K562 (cell line): ENCODE measurements around the gene UBE2J2. TPM values are rescaled to one million over a fixed set of nuclear protein-coding genes. Genes with fewer than 3 reads are reported as not detected.

ENCODE experiments used
- ESRRA ChIP-seq: fragments of 450-650 bp; IDR thresholded peaks from 2 replicates; pipeline ENCODE4 v1.6.1; 2014; ENCODE audit warnings: low read depth, mild to moderate bottlenecking, moderate library complexity, borderline replicate concordance
- FOXM1 ChIP-seq, 2 experiments: fragments of 450-650 bp in 1 of 2; sonication (generic) in 1 of 2; formaldehyde crosslinking in 1 of 2; IDR thresholded peaks; 2 replicates each; pipeline versions ENCODE4 v1.6.1 to v1.9.0; 2017 to 2022; ENCODE audit warnings: low read depth in 2 of 2, mild to moderate bottlenecking in 2 of 2, missing genetic modification reagents in 1 of 2, moderate library complexity in 1 of 2
- KDM5B ChIP-seq: fragments of 200-600 bp; sonication (generic); IDR thresholded peaks from 2 replicates; pipeline ENCODE4 v1.6.1; 2012; ENCODE audit warnings: low read depth, mild to moderate bottlenecking, moderate library complexity, low read length, control low read depth, inconsistent platforms; ENCODE audit not compliant: insufficient replicate concordance
- MCM2 ChIP-seq: fragments of 450-650 bp; IDR thresholded peaks from 2 replicates; pipeline ENCODE4 v1.6.1; 2017; ENCODE audit warnings: low read depth, mild to moderate bottlenecking
- TCF3 ChIP-seq: sonication (generic); formaldehyde crosslinking; IDR thresholded peaks from 2 replicates; pipeline ENCODE4 v1.4.0; 2020; ENCODE audit warnings: mild to moderate bottlenecking, missing genetic modification reagents
- ZBTB1 ChIP-seq: sonication (generic); formaldehyde crosslinking; IDR thresholded peaks from 2 replicates; pipeline ENCODE4 v1.8.1; 2023; ENCODE audit warnings: missing genetic modification reagents, low read depth, mild to moderate bottlenecking, borderline replicate concordance
- polyA plus RNA-seq, 8 experiments: library from polyadenylated mRNA; depleted of rRNA in 4 of 8; stranded (reverse) in 5 of 8; unstranded in 3 of 8; fragments of >200 nt; fragmentation: Nextera tagmentation in 2 of 8; fragmentation: Illumina TruSeq in 1 of 8; extraction: Ambion mirVana in 2 of 8; extraction: Trizol in 1 of 8; gene quantifications; 2 replicates each; pipeline versions ENCODE4 v1.2.1 to v1.2.3, GENCODE V29; 2011 to 2014; ENCODE audit warnings: inconsistent platforms in 1 of 8, missing spikeins in 1 of 8
- total RNA-seq, 7 experiments: library from RNA; depleted of rRNA in 6 of 7; stranded (reverse); fragments of >200 nt in 6 of 7; fragmentation: Illumina TruSeq in 2 of 7; extraction: Trizol in 2 of 7; gene quantifications; 2 replicates each; pipeline versions ENCODE4 v1.2.1 to v1.2.3, GENCODE V29; 2011 to 2021; ENCODE audit warnings: low replicate concordance in 1 of 7
- TF ChIP-seq, protein P1 (sequence below): fragments of 250-450 bp; sonication (Bioruptor Pico); IDR thresholded peaks from 2 replicates; pipeline ENCODE4 v1.5.0; 2021; ENCODE audit warnings: mild to moderate bottlenecking, moderate library complexity
- TF ChIP-seq, protein P2 (sequence below): sonication (generic); formaldehyde crosslinking; IDR thresholded peaks from 2 replicates; pipeline ENCODE4 v1.8.0; 2022; ENCODE audit warnings: mild to moderate bottlenecking, missing genetic modification reagents
- TF ChIP-seq, protein P3 (sequence below), 2 experiments: fragments of 450-650 bp in 1 of 2; IDR thresholded peaks; 2 replicates each; pipeline ENCODE4 v1.6.1; 2011 to 2017; ENCODE audit warnings: low read depth in 2 of 2, antibody characterized with exemption in 1 of 2, borderline replicate concordance in 1 of 2, low read length in 1 of 2, mild to moderate bottlenecking in 1 of 2, mixed read lengths in 1 of 2; ENCODE audit not compliant: control insufficient read depth in 1 of 2
- TF ChIP-seq, protein P4 (sequence below): sonication (generic); formaldehyde crosslinking; IDR thresholded peaks from 2 replicates; pipeline ENCODE4 v1.8.0; 2022; ENCODE audit warnings: missing genetic modification reagents, mild to moderate bottlenecking, borderline replicate concordance

Gene UBE2J2
- total and polyA plus RNA-seq, 9 of the 15 experiments (the other 6 are each of a cell fraction or from before 2014, with no cell fraction given): 0.93 to 112 (median 75.5) TPM

DNA sequence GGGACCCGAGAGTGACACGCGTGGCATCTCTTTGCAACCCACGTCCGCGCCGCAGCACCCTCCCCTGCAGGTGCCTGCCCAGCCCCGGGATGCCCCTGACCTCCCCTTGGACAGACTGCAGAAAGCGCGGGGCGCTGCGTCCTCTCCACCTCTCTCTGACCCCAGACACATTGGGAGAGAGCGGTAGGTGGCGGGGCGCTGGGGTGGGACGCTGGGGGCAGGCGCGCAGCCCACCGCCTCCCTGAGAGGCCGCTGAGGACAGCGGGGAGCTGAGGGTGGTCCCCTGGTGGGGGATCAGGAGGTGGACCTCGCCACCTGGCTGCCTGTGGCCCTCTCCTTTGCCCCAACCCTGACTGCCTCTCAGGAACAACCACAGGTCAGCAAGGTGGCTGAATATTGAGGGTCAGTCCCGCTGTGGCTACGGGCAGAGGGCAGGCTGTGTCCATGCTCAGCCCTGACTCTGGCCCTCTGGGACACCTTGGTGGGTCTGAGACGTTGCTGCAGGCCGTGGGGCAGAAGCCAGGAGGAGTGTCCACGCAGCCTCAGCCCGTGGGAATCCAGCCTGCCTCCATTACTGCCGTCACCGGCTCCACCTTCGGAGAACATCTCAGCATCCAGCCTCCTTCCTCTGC, 761 bp upstream of the UBE2J2 start (continued):
- TF ChIP-seq, protein P1, sequence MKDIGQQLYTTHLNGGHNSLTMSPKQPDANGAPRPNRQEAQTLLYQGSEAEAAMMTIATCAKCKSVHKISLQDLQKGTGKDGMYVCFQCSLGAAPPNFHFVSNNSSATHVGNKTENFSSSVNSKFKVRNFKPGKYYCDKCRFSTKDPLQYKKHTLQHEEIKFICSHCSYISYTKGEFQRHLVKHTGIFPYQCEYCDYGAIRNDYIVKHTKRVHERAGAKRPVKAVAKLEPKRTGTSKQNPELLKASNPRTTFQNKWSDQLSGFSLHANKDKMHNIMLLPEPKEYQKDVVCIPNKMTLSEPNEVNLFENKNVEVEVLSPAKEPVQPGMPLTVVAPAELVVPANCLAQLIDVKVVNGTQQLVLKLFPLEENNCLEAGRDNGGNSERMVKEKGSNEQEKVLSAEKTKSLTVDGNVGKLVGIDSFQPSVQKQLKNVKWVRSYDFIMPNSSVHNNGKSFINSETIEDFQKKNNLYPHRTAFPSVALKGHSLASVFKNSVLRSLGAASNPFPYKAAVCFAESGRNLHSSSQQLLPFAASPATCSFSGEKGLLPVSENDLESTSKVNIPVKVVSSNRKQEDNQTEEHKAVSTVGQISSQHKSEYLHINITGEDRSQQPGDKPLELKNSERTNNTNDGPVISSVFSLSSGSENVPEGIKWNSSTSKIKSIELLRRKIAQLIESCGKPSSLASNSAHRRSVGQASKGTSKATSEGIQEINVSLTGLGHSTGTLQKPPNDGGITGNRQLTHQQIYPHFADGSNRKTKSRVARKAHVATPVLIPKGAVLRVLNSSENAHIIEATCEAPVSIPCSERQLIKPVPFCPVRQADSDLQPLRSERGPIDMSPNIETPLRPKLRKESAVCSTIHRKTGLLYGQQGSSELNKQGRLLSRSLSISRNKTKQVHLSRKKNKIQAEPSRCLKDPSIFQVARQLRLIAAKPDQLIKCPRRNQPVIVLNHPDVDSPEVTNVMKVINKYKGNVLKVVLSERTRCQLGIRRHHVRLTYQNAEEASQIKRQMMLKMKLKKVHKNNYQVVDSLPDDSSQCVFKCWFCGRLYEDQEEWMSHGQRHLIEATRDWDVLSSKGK: no peak
- TF ChIP-seq FOXM1 (IDR thresholded peaks at IDR 0.05; ENCODE audit: low read depth) (no peak), FOXM1 (CRISPR knock-in tag; IDR thresholded peaks at IDR 0.05; ENCODE audit: low read depth) (0 out of 2 replicates have a peak, but pooled peaks have one; percentile 1), KDM5B (peak; percentile 33), TCF3 (CRISPR knock-in tag) (no peak), MCM2 (no peak), ZBTB1 (CRISPR knock-in tag) (no peak), ESRRA (0 out of 2 replicates have a peak, but pooled peaks have one; percentile 6)
- TF ChIP-seq, protein P2, sequence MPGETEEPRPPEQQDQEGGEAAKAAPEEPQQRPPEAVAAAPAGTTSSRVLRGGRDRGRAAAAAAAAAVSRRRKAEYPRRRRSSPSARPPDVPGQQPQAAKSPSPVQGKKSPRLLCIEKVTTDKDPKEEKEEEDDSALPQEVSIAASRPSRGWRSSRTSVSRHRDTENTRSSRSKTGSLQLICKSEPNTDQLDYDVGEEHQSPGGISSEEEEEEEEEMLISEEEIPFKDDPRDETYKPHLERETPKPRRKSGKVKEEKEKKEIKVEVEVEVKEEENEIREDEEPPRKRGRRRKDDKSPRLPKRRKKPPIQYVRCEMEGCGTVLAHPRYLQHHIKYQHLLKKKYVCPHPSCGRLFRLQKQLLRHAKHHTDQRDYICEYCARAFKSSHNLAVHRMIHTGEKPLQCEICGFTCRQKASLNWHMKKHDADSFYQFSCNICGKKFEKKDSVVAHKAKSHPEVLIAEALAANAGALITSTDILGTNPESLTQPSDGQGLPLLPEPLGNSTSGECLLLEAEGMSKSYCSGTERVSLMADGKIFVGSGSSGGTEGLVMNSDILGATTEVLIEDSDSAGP (CRISPR knock-in tag): peak; percentile 13; the same call in 1 of the 2 replicates
- TF ChIP-seq, protein P3, sequence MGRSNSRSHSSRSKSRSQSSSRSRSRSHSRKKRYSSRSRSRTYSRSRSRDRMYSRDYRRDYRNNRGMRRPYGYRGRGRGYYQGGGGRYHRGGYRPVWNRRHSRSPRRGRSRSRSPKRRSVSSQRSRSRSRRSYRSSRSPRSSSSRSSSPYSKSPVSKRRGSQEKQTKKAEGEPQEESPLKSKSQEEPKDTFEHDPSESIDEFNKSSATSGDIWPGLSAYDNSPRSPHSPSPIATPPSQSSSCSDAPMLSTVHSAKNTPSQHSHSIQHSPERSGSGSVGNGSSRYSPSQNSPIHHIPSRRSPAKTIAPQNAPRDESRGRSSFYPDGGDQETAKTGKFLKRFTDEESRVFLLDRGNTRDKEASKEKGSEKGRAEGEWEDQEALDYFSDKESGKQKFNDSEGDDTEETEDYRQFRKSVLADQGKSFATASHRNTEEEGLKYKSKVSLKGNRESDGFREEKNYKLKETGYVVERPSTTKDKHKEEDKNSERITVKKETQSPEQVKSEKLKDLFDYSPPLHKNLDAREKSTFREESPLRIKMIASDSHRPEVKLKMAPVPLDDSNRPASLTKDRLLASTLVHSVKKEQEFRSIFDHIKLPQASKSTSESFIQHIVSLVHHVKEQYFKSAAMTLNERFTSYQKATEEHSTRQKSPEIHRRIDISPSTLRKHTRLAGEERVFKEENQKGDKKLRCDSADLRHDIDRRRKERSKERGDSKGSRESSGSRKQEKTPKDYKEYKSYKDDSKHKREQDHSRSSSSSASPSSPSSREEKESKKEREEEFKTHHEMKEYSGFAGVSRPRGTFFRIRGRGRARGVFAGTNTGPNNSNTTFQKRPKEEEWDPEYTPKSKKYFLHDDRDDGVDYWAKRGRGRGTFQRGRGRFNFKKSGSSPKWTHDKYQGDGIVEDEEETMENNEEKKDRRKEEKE (IDR thresholded peaks at IDR 0.05; ENCODE audit: borderline replicate concordance in 1 of 2, control insufficient read depth in 1 of 2, low read depth in 2 of 2, low read length in 1 of 2): no peak
- TF ChIP-seq, protein P4, sequence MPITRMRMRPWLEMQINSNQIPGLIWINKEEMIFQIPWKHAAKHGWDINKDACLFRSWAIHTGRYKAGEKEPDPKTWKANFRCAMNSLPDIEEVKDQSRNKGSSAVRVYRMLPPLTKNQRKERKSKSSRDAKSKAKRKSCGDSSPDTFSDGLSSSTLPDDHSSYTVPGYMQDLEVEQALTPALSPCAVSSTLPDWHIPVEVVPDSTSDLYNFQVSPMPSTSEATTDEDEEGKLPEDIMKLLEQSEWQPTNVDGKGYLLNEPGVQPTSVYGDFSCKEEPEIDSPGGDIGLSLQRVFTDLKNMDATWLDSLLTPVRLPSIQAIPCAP: no peak
